Parathyroid adenoma (tissue), 2 donors: Measurements from ENCODE around the gene KCTD16.

Source experiments
- H2AFZ ChIP-seq: fragments of 300-600 bp; sonication (generic); one replicate; pipeline ENCODE4 v1.7.0; 2017; ENCODE audit warnings: antibody characterized with exemption, mild to moderate bottlenecking
- H3K27ac ChIP-seq: fragments of 300-600 bp; sonication (generic); one replicate; pipeline ENCODE4 v1.7.0; 2017
- H3K27me3 ChIP-seq: fragments of 300-600 bp; sonication (generic); one replicate; pipeline ENCODE4 v1.7.0; 2017; ENCODE audit warnings: low read length; ENCODE audit not compliant: control insufficient read depth, insufficient read depth
- H3K36me3 ChIP-seq: fragments of 300-600 bp; sonication (generic); one replicate; pipeline ENCODE4 v1.7.0; 2017; ENCODE audit warnings: low read length; ENCODE audit not compliant: control insufficient read depth, insufficient read depth
- H3K4me1 ChIP-seq: fragments of 300-600 bp; sonication (generic); one replicate; pipeline ENCODE4 v1.7.0; 2017; ENCODE audit warnings: control low read depth
- H3K4me2 ChIP-seq: fragments of 300-600 bp; sonication (generic); one replicate; pipeline ENCODE4 v1.7.0; 2017; ENCODE audit warnings: low read length
- H3K4me3 ChIP-seq: fragments of 300-600 bp; sonication (generic); one replicate; pipeline ENCODE4 v1.7.0; 2017; ENCODE audit warnings: low read depth, low read length
- H3K79me2 ChIP-seq: fragments of 300-600 bp; sonication (generic); one replicate; pipeline ENCODE4 v1.7.0; 2017; ENCODE audit warnings: control low read depth
- H3K9ac ChIP-seq: fragments of 300-600 bp; sonication (generic); one replicate; pipeline ENCODE4 v1.7.0; 2017; ENCODE audit warnings: mild to moderate bottlenecking
- H3K9me3 ChIP-seq: fragments of 300-600 bp; sonication (generic); one replicate; pipeline ENCODE4 v1.7.0; 2017; ENCODE audit warnings: low read length; ENCODE audit not compliant: control insufficient read depth
- TF ChIP-seq, protein P1 (sequence below): fragments of 300-600 bp; sonication (generic); IDR thresholded peaks from one replicate; pipeline ENCODE4 v1.7.0; 2017; ENCODE audit warnings: antibody characterized with exemption, mild to moderate bottlenecking
- donor health status: primary hyperparathyroidism.

Gene KCTD16

DNA sequence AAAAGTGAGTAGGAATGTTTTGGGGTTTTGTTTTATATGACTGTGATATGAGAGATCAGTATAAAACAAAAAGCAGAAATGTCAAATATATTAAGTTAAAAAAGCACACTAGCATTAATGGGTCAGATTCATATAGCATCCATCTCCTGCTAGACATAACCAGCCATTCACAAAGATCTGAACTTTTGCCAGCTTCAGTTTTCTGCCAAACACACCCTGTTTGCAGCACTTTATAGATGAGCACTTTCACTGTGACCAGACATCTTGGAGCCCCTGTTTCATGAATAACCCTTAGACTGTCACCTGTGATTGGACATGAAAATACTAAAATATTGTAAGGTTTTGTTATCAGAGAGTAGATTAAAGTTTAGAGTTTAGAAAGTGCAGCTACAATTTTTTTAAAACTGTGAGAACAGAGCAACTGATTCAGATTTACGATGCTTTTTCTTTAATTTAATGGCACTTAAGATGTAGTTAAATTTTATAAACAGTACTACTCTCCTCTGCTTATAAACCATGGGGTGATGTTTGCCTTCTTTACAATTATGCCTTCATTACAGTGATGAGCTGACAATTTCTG, 142.6 kb downstream of the KCTD16 start:
- no peak overlapping the region for H3K4me2 ChIP-seq
- H3K27ac ChIP-seq = no peak overlapping the region

DNA sequence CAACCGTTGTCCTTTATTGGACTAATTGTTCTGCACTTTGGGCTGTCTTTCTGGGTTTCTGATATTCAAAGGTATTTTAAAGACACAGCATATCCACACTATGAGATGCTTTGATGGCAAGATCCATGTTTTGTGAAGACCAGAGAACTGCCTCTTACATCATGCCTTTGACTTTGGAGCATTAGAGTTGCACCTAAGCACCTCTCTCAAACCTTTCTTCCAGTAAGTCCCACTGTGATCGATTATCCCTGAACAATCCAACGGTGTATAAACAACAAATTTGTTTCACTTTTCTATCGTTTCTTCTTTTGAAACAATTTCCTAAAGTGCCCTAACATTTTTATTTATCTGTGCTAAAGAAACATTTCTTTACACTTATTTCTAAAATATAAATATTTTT, 144.4 kb downstream of the KCTD16 start:
- TF ChIP-seq, protein P1, sequence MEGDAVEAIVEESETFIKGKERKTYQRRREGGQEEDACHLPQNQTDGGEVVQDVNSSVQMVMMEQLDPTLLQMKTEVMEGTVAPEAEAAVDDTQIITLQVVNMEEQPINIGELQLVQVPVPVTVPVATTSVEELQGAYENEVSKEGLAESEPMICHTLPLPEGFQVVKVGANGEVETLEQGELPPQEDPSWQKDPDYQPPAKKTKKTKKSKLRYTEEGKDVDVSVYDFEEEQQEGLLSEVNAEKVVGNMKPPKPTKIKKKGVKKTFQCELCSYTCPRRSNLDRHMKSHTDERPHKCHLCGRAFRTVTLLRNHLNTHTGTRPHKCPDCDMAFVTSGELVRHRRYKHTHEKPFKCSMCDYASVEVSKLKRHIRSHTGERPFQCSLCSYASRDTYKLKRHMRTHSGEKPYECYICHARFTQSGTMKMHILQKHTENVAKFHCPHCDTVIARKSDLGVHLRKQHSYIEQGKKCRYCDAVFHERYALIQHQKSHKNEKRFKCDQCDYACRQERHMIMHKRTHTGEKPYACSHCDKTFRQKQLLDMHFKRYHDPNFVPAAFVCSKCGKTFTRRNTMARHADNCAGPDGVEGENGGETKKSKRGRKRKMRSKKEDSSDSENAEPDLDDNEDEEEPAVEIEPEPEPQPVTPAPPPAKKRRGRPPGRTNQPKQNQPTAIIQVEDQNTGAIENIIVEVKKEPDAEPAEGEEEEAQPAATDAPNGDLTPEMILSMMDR = no peak
- Histone ChIP-seq H3K36me3 (no peaks in the 10 kb centered on the region), H3K27ac (no peak overlapping the region), H3K4me1 (no peaks in the 10 kb centered on the region), H3K4me3 (no peak overlapping the region), H3K27me3 (no peaks in the 10 kb centered on the region), H3K9ac (no peak overlapping the region), H3K9me3 (no peaks in the 10 kb centered on the region), H3K4me2 (no peak overlapping the region), H2AFZ (no peak overlapping the region), H3K79me2 (no peaks in the 10 kb centered on the region)

More for the DNA sequence above, 142.6 kb downstream of the KCTD16 start:
- Histone ChIP-seq H3K36me3 (no peaks in the 10 kb centered on the region), H3K4me1 (no peaks in the 10 kb centered on the region), H3K79me2 (no peaks in the 10 kb centered on the region), H3K27me3 (no peaks in the 10 kb centered on the region), H3K9me3 (no peaks in the 10 kb centered on the region), H3K9ac (no peak overlapping the region), H3K4me3 (no peak overlapping the region), H2AFZ (no peak overlapping the region)
- TF ChIP-seq, protein P1 = no peak

DNA sequence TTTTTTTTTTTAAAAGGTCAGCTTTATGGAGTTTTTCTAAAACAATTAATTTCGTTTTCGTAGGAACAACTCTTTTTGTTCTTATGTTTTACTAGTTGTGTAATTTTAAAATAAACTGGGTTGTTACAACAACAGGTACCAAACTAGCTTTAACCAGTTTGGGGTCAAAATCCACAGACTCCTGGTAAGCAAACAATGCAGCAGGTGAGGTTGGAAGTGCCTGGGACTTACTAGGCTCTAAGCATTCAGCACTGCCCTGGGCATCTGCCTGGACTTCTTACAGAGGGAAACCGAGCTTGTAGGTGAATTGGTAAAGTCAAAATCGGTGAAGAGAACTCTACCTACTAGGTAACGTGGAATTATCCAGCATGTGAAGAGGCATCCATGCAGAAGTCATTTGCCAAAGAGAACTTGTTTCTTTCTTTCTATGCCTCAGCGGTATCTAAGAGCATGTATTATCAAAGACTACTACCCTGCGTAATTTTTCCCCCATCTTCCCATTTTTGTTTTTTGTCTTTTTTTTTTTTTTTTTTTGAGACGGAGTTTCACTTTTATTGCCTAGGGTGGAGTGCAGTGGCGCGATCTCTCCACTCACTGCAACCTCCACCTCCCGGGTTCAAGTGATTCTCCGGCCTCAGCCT, 145.4 kb downstream of the KCTD16 start:
- TF ChIP-seq, protein P1 = no peak
- H3K27ac ChIP-seq = no peak overlapping the region
- no peak overlapping the region for H2AFZ ChIP-seq
- no peak overlapping the region for H3K4me2 ChIP-seq
- H3K9ac ChIP-seq = no peak overlapping the region
- no peaks in the 10 kb centered on the region for H3K36me3 ChIP-seq
- H3K27me3 ChIP-seq = no peaks in the 10 kb centered on the region
- H3K4me3 ChIP-seq = no peak overlapping the region
- no peaks in the 10 kb centered on the region for H3K9me3 ChIP-seq
- no peaks in the 10 kb centered on the region for H3K4me1 ChIP-seq
- H3K79me2 ChIP-seq = no peaks in the 10 kb centered on the region

DNA sequence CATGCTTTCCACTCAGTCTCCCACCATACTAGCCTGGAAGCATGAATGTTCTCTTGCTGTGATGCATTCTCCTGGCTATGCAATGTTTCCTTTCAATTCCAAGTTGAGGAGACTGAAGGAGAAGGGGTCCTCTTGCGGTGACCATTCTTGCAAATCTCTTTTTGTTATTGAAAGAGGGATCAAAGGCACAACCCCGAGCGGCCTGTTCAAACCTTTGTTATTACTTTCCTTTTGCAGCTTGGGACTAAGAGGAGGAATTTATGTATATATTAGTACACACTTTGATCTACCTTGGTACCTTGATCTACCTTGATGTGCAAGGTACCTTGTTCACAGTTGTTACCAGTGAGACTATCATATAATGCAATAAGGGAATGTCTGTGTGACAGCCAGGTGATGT, 147.3 kb downstream of the KCTD16 start:
- TF ChIP-seq, protein P1 = no peak
- Histone ChIP-seq H3K79me2 (no peaks in the 10 kb centered on the region), H3K27ac (no peak overlapping the region), H3K27me3 (no peaks in the 10 kb centered on the region), H3K36me3 (no peaks in the 10 kb centered on the region), H3K4me1 (no peaks in the 10 kb centered on the region), H3K4me3 (no peak overlapping the region), H3K9ac (no peak overlapping the region), H3K4me2 (no peak overlapping the region), H2AFZ (no peak overlapping the region), H3K9me3 (no peaks in the 10 kb centered on the region)

DNA sequence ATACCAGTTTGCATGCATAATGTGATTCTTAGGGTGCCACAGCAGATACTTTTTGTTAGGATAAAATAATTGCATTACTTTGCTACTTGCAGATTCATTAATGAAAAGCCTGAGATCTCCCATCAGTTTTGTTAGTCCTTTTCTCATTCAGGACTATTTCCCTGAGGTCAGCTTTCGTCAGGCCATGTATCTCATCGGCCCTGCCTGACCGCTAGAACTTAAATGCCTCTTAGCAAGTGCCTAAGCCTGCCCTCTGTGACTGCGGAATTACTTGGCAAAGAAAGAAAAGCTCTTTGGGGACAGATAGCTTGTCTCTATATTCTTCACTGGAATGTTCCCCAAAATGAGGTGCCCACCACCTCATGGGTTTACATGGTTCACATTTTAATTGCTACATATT, 147.8 kb downstream of the KCTD16 start:
- H3K79me2 ChIP-seq = no peaks in the 10 kb centered on the region
- no peaks in the 10 kb centered on the region for H3K27me3 ChIP-seq
- H3K27ac ChIP-seq = no peak overlapping the region
- TF ChIP-seq, protein P1 = no peak
- H3K4me1 ChIP-seq = no peaks in the 10 kb centered on the region
- H3K36me3 ChIP-seq = no peaks in the 10 kb centered on the region
- no peak overlapping the region for H2AFZ ChIP-seq
- no peak overlapping the region for H3K4me3 ChIP-seq
- H3K4me2 ChIP-seq = no peak overlapping the region
- H3K9ac ChIP-seq = no peak overlapping the region
- no peaks in the 10 kb centered on the region for H3K9me3 ChIP-seq
